GM19328 (cell line): ENCODE measurements around the gene NPPB.

Experiments used
- ATAC-seq: cut with Tn5 transposase; IDR thresholded peaks from one replicate; pipeline ENCODE4 v1.9.1; 2021; ENCODE audit warnings: mild to moderate bottlenecking, moderate library complexity; ENCODE audit not compliant: unreplicated experiment

Gene NPPB

GRCh38 chr1:11881749-11882441 is 23.1 kb upstream of the NPPB start:
- no peak for ATAC-seq

- ATAC-seq, result no peak
Measured at GRCh38 chr1:11880911-11881748, 22.4 kb upstream of the NPPB start.

- ATAC-seq, result no peak
Measured at GRCh38 chr1:11880181-11880575, 21.4 kb upstream of the NPPB start.

DNA sequence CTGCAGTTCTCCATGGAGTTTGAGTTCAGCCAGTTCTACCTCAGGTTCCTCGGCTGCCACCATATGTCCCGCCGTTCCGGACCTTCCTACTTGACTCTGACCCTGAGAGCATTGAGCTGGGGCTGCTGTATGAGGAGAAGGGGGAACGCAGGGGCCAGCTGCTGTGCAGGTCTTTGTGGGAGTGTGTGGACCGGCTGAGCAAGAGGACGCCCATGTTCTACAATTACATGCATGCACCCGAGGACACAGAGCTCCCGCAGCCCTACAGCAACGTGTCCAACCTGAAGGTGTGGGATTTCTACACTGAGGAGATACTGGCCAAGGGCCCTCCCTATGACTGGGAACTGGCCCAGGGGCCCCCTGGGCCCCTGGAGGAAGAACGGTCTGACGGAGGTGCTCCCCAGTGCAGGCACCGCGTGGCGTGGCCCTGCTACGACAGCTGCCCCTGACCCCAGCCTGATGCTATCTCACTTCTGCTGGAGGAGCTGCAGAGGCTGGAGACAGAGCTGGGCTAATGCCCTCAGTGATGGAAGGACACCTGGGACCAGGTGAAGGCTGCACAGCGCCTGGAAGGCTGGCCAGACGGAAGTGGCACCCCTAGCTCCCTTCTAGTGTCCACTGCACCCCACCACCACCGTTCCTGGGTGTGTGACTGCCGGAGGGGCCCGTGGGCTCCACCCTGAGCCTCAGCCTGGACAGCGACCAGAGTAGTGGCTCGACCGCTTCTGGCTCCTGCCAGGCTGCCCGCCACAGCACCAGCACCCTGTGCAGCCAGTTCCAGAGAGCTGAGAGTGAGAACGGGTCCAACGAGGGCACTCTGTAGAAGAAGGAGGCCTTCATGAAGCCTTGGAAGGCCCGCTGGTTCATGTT is 20.8 kb upstream of the NPPB start:
- ATAC-seq, result no peak

DNA sequence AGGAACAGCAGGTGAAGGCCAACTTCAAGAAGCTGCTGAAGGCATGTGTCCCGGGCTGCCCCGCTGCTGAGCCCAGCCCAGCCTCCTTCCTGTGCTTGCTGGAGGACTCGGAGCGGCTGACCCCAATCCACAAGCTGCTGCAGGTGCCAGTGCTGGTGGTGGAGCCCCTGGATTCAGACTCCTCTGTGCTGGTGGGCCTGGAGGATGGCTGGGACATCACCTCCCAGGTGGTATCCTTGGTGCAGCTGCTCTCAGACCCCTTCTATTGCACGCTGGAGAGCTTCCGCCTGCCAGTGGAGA is 20.1 kb upstream of the NPPB start:
- no peak for ATAC-seq

- no peak for ATAC-seq
Measured at GRCh38 chr1:11878081-11878890, 19.5 kb upstream of the NPPB start.

GRCh38 chr1:11877074-11877473 is 18.3 kb upstream of the NPPB start:
- ATAC-seq, result no peak

DNA sequence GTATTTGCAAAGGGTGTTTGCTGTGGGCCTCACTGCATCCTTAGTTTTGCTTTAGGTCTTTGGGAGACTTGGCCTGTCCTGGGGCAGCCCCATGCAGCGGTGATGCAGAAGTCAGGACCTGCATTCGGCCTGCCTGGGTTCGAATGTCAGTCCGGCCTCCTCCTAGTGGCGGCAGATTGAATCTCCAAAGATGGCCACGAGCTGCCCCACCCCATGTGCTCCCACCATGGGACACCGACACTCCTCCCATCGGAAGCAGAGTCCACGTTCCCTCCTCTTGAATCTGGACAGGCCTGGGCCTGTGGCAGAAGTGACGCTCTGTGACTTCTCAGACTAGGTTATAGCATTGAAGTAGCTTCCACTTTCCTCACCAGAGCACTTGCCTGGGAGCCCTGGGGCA is 16.3 kb upstream of the NPPB start:
- no peak for ATAC-seq

GRCh38 chr1:11874624-11875023 is 15.9 kb upstream of the NPPB start:
- ATAC-seq, result no peak

GRCh38 chr1:11874258-11874562 is 15.5 kb upstream of the NPPB start:
- ATAC-seq, result no peak

DNA sequence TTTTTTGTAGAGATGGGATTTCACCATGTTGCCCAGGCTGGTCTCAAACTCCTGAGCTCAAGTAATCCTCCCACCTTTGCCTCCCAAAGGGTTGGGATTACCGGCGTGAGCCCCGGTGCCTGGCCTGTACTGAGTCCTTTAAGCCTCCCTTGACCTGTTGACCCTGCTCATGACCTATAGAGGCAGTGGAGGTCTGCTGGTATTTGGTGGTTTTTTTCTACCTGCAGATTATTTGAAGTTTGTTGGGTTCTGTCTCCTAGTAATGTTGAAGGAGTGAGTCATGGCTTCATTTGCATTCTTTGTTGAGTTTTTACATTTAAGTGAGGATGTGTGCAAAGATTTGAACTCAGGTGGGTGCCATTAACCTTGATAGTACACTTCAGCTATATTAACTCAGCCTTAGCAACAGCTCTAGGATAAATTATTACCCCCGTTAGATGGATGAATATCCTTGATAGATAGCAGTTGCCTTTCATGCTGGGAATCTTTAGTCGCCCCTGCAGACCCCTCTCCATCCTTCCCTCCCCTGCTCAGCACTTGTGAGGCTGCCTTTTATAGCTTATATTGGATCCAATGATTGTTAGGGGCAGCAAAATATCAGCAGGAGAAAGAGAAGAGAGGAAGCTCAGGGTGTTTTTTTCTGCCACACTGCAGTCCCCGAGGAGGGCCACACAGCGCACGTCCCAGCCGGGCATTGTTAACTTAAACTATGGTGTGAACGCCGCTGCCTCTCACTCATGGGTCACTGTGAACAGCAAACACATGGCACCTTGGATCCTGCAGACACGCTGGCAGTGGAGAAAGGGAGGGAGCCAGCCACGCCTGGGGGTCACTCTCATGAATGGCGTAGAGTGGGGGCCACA is 14.9 kb upstream of the NPPB start:
- no peak for ATAC-seq

DNA sequence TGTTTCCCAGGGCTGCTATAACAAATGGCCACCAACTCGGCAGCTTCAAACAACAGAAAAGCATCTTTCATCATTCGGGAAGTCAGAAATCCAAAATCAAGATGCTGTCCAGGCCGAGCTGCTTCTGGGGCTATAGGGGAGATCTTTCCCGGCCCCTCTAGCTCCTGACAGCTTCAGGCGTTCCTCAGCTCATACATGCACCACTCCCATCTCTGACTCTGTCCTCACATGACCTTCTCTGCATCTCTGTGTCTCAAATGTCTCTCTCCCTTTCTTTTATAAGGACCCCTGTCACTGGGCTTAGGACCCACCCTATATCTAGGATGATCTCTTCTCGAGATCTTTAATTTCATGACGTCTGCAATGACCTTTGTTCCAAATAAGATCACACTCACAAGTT is 13.8 kb upstream of the NPPB start:
- no peak for ATAC-seq

DNA sequence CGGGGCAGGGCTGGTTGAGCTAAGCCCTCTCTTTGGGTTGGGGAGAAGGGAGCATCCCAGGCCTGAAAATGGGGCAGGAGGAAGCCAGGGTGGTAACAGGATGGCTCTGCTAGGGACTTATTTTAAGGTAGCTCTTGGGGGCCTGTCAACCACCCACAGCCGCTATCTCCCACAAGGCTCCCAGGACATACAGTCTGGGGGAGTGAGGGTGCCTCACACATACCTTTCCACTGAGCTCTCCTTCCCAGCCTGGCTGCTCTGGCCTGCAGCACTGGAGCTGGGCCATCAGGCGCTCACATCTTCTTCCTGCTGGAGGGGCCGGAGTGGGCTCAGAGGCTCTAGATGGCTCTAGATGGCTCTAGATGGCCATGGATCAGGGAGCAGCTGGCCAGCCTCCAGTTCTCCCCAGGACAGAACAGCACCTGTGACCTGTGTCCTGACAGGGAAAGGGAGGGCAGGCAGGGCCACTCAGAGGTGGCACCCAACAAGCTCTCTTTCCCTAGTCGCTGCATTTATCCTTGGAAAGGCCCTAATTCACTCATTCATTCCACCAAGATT is 11.0 kb upstream of the NPPB start:
- no peak for ATAC-seq

DNA sequence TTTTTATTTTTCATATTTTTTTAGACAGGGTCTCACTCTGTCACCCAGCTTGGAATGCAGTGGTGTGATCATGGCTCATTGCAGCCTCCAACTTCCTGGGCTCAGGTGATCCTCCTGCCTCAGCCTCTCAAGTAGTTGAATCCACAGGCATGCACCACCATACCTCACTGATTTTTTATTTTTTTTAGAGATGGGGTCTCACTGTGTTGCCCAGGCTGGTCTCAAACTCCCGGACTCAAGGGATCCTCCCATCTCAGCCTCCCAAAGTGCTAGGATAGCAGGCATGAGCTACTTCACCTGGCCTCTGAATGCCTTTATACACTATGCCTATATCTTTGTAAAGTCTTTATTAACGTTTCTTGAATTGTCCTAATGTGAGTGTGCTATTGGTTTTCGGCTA is 10.4 kb upstream of the NPPB start:
- ATAC-seq, result no peak

DNA sequence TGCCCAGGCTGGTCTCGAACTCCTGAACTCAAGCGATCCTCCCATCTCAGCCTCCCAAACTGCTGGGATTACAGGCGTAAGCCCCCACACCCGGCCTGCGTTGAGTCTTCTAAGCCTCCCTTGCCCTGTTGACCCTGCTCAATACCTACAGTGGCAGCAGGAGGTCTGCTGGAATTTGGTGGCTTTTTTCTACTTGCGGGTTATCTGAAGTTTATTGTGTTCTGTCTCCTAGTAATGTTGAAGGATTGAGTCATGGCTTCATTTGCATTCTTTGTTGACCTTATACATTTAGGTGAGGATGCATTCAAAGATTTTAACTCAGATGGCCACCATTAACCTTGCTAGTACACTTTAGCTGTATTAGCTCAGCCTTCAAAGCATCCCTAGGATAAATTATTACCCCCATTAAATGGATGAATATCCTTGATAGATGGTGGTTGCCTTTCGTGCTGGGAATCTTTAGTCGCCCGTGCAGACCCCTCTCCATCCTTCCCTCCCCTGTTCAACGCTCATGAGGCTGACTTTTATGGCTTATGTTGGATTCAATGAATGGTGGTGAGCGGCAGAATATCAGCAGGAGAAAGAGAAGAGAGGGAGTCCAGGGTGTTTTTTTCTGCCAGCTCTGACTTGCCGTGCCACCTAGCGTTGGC is 9.7 kb upstream of the NPPB start:
- ATAC-seq, result no peak

DNA sequence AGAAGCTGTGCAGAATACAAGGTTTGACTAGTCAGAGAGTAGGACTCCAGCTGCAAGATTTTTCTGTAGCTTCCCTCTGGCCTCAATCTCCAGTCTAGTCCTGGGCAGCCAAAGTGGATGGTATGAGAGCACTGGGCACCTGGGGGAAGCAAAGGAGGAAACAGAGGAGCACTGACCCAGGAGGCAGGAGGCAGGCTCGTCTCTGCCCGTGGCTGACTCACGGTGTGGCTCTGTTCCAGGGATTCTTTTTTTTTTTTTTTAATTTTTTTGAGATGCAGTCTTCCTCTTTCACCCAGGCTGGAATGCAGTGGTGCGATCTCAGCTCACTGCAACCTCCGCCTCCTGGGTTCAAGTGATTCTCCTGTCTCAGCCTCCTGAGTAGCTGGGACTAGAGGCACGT is 4.1 kb upstream of the NPPB start:
- ATAC-seq, result no peak

GRCh38 chr1:11860587-11860986 is 1.8 kb upstream of the NPPB start:
- no peak for ATAC-seq

GRCh38 chr1:11860083-11860482 is 1.3 kb upstream of the NPPB start:
- no peak for ATAC-seq
